ENCODE data around the gene PTP4A2.
A peak's percentile ranks its signal among the peaks of the same experiment; 100 is the strongest.

PTP4A2 gene

GRCh38 chr1:31959521-31960340, 21.6 kb upstream of the PTP4A2 start:
- no peak for DNase-seq (ENCODE audit: low read depth, low spot score)
- TF ChIP-seq CTCF (IDR thresholded peaks at IDR 0.05; ENCODE audit: low read depth, low read length), result no peak
- in situ Hi-C loops (cut with HindIII; ENCODE audit: low sequenced_read_pairs), result no loop called here
- no peak overlapping the region for H3K4me3 ChIP-seq (ENCODE audit: low read depth, low read length)

GRCh38 chr1:31957701-31958674, 19.8 kb upstream of the PTP4A2 start:
- no peak for TF ChIP-seq CTCF (IDR thresholded peaks at IDR 0.05; ENCODE audit: low read depth, low read length)
- no peak for DNase-seq (ENCODE audit: low read depth, low spot score)
- in situ Hi-C loops (cut with HindIII; ENCODE audit: low sequenced_read_pairs), result no loop called here
- no peak overlapping the region for H3K4me3 ChIP-seq (ENCODE audit: low read depth, low read length)

- in situ Hi-C loops (cut with HindIII; ENCODE audit: low sequenced_read_pairs), result no loop called here
- peak; percentile 58 for TF ChIP-seq CTCF (IDR thresholded peaks at IDR 0.05; ENCODE audit: low read depth, low read length)
- DNase-seq (ENCODE audit: low read depth, low spot score), result peak; percentile 99
- no peak overlapping the region for H3K4me3 ChIP-seq (ENCODE audit: low read depth, low read length)
These were observed 18.0 kb upstream of the PTP4A2 start for GRCh38 chr1:31955917-31956736.

- H3K4me3 ChIP-seq (ENCODE audit: low read depth, low read length), result no peak overlapping the region
- TF ChIP-seq CTCF (IDR thresholded peaks at IDR 0.05; ENCODE audit: low read depth, low read length), result no peak
- in situ Hi-C loops (cut with HindIII; ENCODE audit: low sequenced_read_pairs), result no loop called here
- DNase-seq (ENCODE audit: low read depth, low spot score), result peak; percentile 96
These were observed 16.6 kb upstream of the PTP4A2 start for GRCh38 chr1:31954607-31955283.

GRCh38 chr1:31952825-31953220, 14.7 kb upstream of the PTP4A2 start:
- in situ Hi-C loops (cut with HindIII; ENCODE audit: low sequenced_read_pairs), result no loop called here
- no peak overlapping the region for H3K4me3 ChIP-seq (ENCODE audit: low read depth, low read length)
- no peak for TF ChIP-seq CTCF (IDR thresholded peaks at IDR 0.05; ENCODE audit: low read depth, low read length)
- no peak for DNase-seq (ENCODE audit: low read depth, low spot score)
